Activated CD8-positive, alpha-beta T cell treated with anti-CD3 and anti-CD28 coated beads, Interleukin-2, amount 10 ng/mL, durations not matched to agents 7 days and 5 days (primary cell): ENCODE results near the gene SPHK2. TPM values are rescaled to one million over a fixed set of nuclear protein-coding genes. Genes with fewer than 3 reads are reported as not detected.

Experiments
- ATAC-seq: fragments of 150-1000 bp; cut with Tn5 transposase; one replicate; pipeline ENCODE4 v1.10.0; 2021; ENCODE audit warnings: moderate library complexity
- CTCF ChIA-PET: fragments of 350-600 bp; sonication (Branson Sonifier 250); formaldehyde crosslinking; loops from one replicate; lab custom pipeline; 2021; ENCODE audit warnings: antibody characterized with exemption; lab: Charles Lee
- POLR2A ChIA-PET: fragments of 350-600 bp; sonication (Branson Sonifier 250); formaldehyde crosslinking; loops from one replicate; lab custom pipeline; 2021; ENCODE audit warnings: antibody characterized with exemption; lab: Charles Lee
- DNase-seq: peaks from one replicate; pipeline ENCODE4 v3.0.0-alpha.2; 2020
- H3K27ac Mint-ChIP-seq: one replicate; pipeline ENCODE4 v1.8.0; 2021; ENCODE audit warnings: mild to moderate bottlenecking, mixed read lengths
- H3K27me3 Mint-ChIP-seq: one replicate; pipeline ENCODE4 v1.8.0; 2021; ENCODE audit warnings: low read depth, mixed read lengths
- H3K36me3 Mint-ChIP-seq: one replicate; pipeline ENCODE4 v1.8.0; 2021; ENCODE audit warnings: low read depth, mixed read lengths
- H3K4me1 Mint-ChIP-seq: one replicate; pipeline ENCODE4 v1.8.0; 2021; ENCODE audit warnings: low read depth, mixed read lengths
- H3K4me3 Mint-ChIP-seq: one replicate; pipeline ENCODE4 v1.8.0; 2021; ENCODE audit warnings: mild to moderate bottlenecking, mixed read lengths
- H3K9me3 Mint-ChIP-seq: one replicate; pipeline ENCODE4 v1.8.0; 2022; ENCODE audit warnings: mixed read lengths; ENCODE audit not compliant: insufficient read depth
- total RNA-seq, 2 experiments: library from RNA; stranded (reverse); gene quantifications; one replicate each; pipeline ENCODE4 v1.2.3, GENCODE V29; 2021

Gene SPHK2
- total RNA-seq, 2 experiments from 2014 or later: 33.0 to 33.1 TPM

GRCh38 chr19:48591021-48591420, 28.3 kb upstream of the SPHK2 start:
- CTCF ChIA-PET: interaction anchor here (0.7 to 9.6 kb wide), 4 partner anchors 17 to 204 kb away, joined by 3 to 166 read pairs (median 18); no protein-coding TSS in a partner anchor
- no peaks in the 10 kb centered on the region for H3K9me3 Mint-ChIP-seq
- H3K36me3 Mint-ChIP-seq: no peaks in the 10 kb centered on the region
- H3K27me3 Mint-ChIP-seq: no peaks in the 10 kb centered on the region
- peaks cover 21% of the 10 kb centered on the region for H3K4me1 Mint-ChIP-seq
- POLR2A ChIA-PET: no interaction called here
- no peak for ATAC-seq
- no peak for DNase-seq
- no peak overlapping the region for H3K4me3 Mint-ChIP-seq
- no peak overlapping the region for H3K27ac Mint-ChIP-seq

GRCh38 chr19:48595171-48595570, 24.1 kb upstream of the SPHK2 start:
- Mint-ChIP-seq H3K36me3 (no peaks in the 10 kb centered on the region), H3K27me3 (no peaks in the 10 kb centered on the region), H3K27ac (peak overlapping the region; percentile 64), H3K9me3 (no peaks in the 10 kb centered on the region), H3K4me3 (peak overlapping the region; percentile 27), H3K4me1 (peaks cover 10% of the 10 kb centered on the region)
- POLR2A ChIA-PET: no interaction called here
- ATAC-seq (no peak), DNase-seq (no peak)
- CTCF ChIA-PET: interaction anchor here (0.7 to 2.9 kb wide), 3 partner anchors 11 to 105 kb away, joined by 3 to 14 read pairs (median 5); no protein-coding TSS in a partner anchor

GRCh38 chr19:48595833-48596232, 23.5 kb upstream of the SPHK2 start:
- Mint-ChIP-seq H3K4me1 (peaks cover 10% of the 10 kb centered on the region), H3K27me3 (no peaks in the 10 kb centered on the region), H3K9me3 (no peaks in the 10 kb centered on the region), H3K36me3 (no peaks in the 10 kb centered on the region), H3K27ac (peak overlapping the region; percentile 84), H3K4me3 (peak overlapping the region; percentile 67)
- DNase-seq (no peak), ATAC-seq (no peak)
- ChIA-PET CTCF (interaction anchor here (0.7 to 2.9 kb wide), 2 partner anchors 12 to 13 kb away, joined by 3 to 14 read pairs; no protein-coding TSS in a partner anchor), POLR2A (no interaction called here)

- Mint-ChIP-seq H3K4me1 (peaks cover 10% of the 10 kb centered on the region), H3K36me3 (no peaks in the 10 kb centered on the region), H3K4me3 (peak overlapping the region; percentile 67), H3K27me3 (no peaks in the 10 kb centered on the region), H3K27ac (peak overlapping the region; percentile 84), H3K9me3 (no peaks in the 10 kb centered on the region)
- no peak for ATAC-seq
- CTCF ChIA-PET: interaction anchor here (2.9 kb wide), 1 partner anchor 12 kb away, joined by 14 read pairs; no protein-coding TSS in a partner anchor
- DNase-seq: no peak
- POLR2A ChIA-PET: no interaction called here
Measured at GRCh38 chr19:48596237-48596636, 23.1 kb upstream of the SPHK2 start.

GRCh38 chr19:48596679-48597465, 22.4 kb upstream of the SPHK2 start:
- DNase-seq (peak; percentile 56), ATAC-seq (peak; percentile 81)
- no peaks in the 10 kb centered on the region for H3K36me3 Mint-ChIP-seq
- H3K4me3 Mint-ChIP-seq: peak overlapping the region; percentile 67
- peak overlapping the region; percentile 84 for H3K27ac Mint-ChIP-seq
- H3K27me3 Mint-ChIP-seq: no peaks in the 10 kb centered on the region
- H3K4me1 Mint-ChIP-seq: peaks cover 10% of the 10 kb centered on the region
- H3K9me3 Mint-ChIP-seq: no peaks in the 10 kb centered on the region
- ChIA-PET CTCF (interaction anchor here (1.3 to 1.6 kb wide), 2 partner anchors 8 to 12 kb away, joined by 4 to 5 read pairs; no protein-coding TSS in a partner anchor), POLR2A (no interaction called here)

- no peak overlapping the region for H3K27ac Mint-ChIP-seq
- H3K36me3 Mint-ChIP-seq: no peaks in the 10 kb centered on the region
- H3K9me3 Mint-ChIP-seq: no peaks in the 10 kb centered on the region
- CTCF ChIA-PET: interaction anchor here (1.1 kb wide), 1 partner anchor 10 kb away, joined by 4 read pairs; no protein-coding TSS in a partner anchor
- DNase-seq: no peak
- peaks cover 2% of the 10 kb centered on the region for H3K4me1 Mint-ChIP-seq
- no peak for ATAC-seq
- H3K4me3 Mint-ChIP-seq: no peak overlapping the region
- POLR2A ChIA-PET: no interaction called here
- H3K27me3 Mint-ChIP-seq: no peaks in the 10 kb centered on the region
Measured at GRCh38 chr19:48598996-48599700, 20.2 kb upstream of the SPHK2 start.

- no peaks in the 10 kb centered on the region for H3K36me3 Mint-ChIP-seq
- no peaks in the 10 kb centered on the region for H3K9me3 Mint-ChIP-seq
- H3K27me3 Mint-ChIP-seq: no peaks in the 10 kb centered on the region
- DNase-seq: no peak
- no peak overlapping the region for H3K4me3 Mint-ChIP-seq
- H3K4me1 Mint-ChIP-seq: peaks cover 2% of the 10 kb centered on the region
- CTCF ChIA-PET: no interaction called here
- ATAC-seq: no peak
- H3K27ac Mint-ChIP-seq: no peak overlapping the region
- POLR2A ChIA-PET: no interaction called here
Measured at GRCh38 chr19:48600679-48601417, 18.5 kb upstream of the SPHK2 start.

GRCh38 chr19:48603001-48603400, 16.3 kb upstream of the SPHK2 start:
- ATAC-seq (no peak), DNase-seq (no peak)
- Mint-ChIP-seq H3K27ac (no peak overlapping the region), H3K9me3 (no peaks in the 10 kb centered on the region), H3K4me3 (no peak overlapping the region), H3K36me3 (no peaks in the 10 kb centered on the region), H3K27me3 (no peaks in the 10 kb centered on the region), H3K4me1 (no peaks in the 10 kb centered on the region)
- ChIA-PET CTCF (no interaction called here), POLR2A (interaction anchor here (1.5 kb wide), 1 partner anchor 16 kb away, joined by 4 read pairs; the partner anchor contains the start of genes RPL18 and SPHK2)

- no peak overlapping the region for H3K4me3 Mint-ChIP-seq
- no peak overlapping the region for H3K27ac Mint-ChIP-seq
- no peaks in the 10 kb centered on the region for H3K27me3 Mint-ChIP-seq
- ChIA-PET POLR2A (no interaction called here), CTCF (no interaction called here)
- H3K9me3 Mint-ChIP-seq: no peaks in the 10 kb centered on the region
- no peaks in the 10 kb centered on the region for H3K4me1 Mint-ChIP-seq
- no peak for DNase-seq
- H3K36me3 Mint-ChIP-seq: no peaks in the 10 kb centered on the region
- no peak for ATAC-seq
Measured at GRCh38 chr19:48603449-48603848, 15.9 kb upstream of the SPHK2 start.

- no peaks in the 10 kb centered on the region for H3K27me3 Mint-ChIP-seq
- no peaks in the 10 kb centered on the region for H3K36me3 Mint-ChIP-seq
- no peaks in the 10 kb centered on the region for H3K9me3 Mint-ChIP-seq
- DNase-seq (no peak), ATAC-seq (no peak)
- H3K4me3 Mint-ChIP-seq: no peak overlapping the region
- peaks cover 3% of the 10 kb centered on the region for H3K4me1 Mint-ChIP-seq
- CTCF ChIA-PET: no interaction called here
- no peak overlapping the region for H3K27ac Mint-ChIP-seq
- POLR2A ChIA-PET: no interaction called here
Measured at GRCh38 chr19:48603850-48604249, 15.5 kb upstream of the SPHK2 start.
